Raji (cell line): Measurements from ENCODE around the gene ACP3.

Source experiments
- POLR2A ChIP-seq: IDR thresholded peaks from 2 replicates; pipeline ENCODE4 v1.6.1; 2011; ENCODE audit warnings: low read depth, low read length, control low read depth; ENCODE audit not compliant: insufficient read depth

The ACP3 gene, protein sequence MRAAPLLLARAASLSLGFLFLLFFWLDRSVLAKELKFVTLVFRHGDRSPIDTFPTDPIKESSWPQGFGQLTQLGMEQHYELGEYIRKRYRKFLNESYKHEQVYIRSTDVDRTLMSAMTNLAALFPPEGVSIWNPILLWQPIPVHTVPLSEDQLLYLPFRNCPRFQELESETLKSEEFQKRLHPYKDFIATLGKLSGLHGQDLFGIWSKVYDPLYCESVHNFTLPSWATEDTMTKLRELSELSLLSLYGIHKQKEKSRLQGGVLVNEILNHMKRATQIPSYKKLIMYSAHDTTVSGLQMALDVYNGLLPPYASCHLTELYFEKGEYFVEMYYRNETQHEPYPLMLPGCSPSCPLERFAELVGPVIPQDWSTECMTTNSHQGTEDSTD

GRCh38 chr3:132317229-132317948, at the start of gene ACP3:
TSS of gene ACP3 (plus strand) at chr3:132317407. CDS start at chr3:132317457, 50 bp downstream.
- no peak for TF ChIP-seq POLR2A

- no peak for TF ChIP-seq POLR2A
Measured at GRCh38 chr3:132268956-132269355, 48.3 kb upstream of the ACP3 start.

GRCh38 chr3:132273036-132273435, 44.2 kb upstream of the ACP3 start:
- no peak for TF ChIP-seq POLR2A

GRCh38 chr3:132276228-132276906, 40.8 kb upstream of the ACP3 start:
- TF ChIP-seq POLR2A = no peak

- TF ChIP-seq POLR2A = no peak
Measured at GRCh38 chr3:132279030-132279429, 38.2 kb upstream of the ACP3 start.

DNA sequence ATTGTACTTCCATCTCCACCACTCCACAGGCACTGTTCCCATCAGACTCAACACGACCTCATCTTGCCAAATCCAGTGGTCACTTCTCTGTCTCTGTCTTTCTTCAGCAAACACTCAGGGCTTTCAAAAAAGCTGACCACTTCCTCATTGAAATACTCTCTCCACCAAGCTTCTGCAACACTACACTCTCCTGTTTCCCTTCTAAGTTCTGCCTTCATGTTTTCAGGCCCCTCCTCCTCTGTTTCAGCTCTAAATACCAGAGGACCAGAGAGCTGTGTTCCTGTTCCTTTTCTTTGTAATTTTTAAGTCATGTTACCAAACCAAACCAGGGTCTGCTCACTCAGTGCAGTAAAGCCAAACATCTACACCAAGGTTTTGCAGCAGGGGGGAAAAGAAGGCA, 33.8 kb upstream of the ACP3 start:
- no peak for TF ChIP-seq POLR2A

DNA sequence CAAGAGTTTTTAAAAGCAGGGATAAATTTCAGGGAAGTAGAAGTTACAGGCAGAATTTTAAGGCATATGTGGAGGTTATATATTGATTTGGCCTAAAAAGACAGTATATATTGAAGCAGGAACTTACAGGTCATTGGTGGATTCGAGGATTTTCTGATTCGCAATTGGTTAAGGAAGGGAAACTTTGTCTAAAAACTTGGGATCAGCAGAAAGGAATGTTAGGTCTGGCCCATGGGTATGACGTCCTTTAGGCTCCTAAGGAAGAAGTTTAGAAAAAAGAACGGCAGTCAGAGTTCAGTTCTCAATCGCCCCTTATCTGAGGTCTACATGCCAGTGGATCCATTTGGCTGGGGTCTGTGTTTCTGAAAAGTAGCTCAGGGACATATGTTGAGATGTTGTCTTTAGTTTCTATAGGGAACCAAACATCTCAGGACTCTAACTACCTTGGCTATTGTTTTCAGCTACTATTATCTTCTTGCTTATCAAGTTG, 33.2 kb upstream of the ACP3 start:
- TF ChIP-seq POLR2A = no peak

DNA sequence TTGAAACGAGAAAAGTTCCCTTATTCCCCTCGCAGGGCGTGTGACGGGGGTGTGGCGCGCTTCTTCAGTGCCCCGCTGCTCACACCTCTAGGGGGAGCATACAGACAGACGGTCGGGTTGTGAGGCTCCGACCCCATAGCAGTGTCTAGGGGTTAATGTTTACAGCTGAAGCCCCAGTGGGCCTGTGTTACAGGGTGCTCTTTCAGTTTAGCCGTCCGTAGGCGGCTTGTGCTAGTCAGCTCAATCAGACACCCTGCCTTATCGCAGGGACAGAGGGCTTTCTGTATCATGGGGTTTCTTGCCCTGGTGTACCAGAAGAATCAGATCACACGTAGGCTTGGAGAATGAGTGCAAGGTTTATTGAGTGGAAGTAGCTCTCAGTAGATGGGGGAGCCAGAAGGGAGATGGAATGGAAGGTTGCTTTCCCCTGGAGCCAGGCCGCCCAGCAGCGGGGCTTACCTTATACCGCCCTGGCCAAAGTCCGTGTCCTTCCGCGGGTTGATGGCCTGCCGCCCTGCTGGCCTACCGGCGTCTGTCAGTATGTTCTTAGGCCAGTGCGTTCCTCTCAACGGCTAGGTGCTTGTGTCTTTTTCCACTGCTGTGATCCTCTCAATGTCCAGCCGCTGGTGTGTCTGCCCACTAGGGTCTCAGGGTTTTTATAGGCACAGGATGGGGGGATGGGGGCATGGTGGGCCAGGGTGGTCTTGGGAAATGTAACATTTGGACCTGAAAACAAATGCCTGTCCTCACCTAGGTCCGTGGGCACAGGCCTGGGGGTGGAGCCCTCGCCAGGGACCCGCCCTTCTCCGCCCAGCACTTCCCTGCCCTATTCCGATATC, 32.2 kb upstream of the ACP3 start:
- no peak for TF ChIP-seq POLR2A

GRCh38 chr3:132285620-132285945, 31.6 kb upstream of the ACP3 start:
- no peak for TF ChIP-seq POLR2A

- no peak for TF ChIP-seq POLR2A
Measured at GRCh38 chr3:132286035-132286434, 31.2 kb upstream of the ACP3 start.

DNA sequence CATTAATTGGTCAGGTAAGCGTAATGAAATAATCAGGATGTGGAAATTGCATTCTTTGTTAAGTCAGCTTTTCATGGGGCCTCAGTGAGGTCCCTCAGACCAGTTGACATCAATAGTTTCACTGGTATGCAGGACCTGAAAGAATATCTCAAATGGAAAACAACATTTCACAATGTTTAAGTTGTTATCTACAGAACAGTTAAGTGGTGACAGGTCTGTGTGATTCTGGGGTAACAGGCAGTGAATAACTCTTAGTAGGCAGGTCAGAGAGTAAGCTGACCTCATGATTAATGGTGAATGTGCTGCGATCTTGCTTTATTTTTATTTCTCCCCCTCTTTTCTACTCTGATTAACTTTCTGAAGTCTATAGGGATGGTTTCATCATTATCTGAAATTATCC, 28.9 kb upstream of the ACP3 start:
- no peak for TF ChIP-seq POLR2A

- TF ChIP-seq POLR2A = no peak
Measured at GRCh38 chr3:132289316-132289715, 27.9 kb upstream of the ACP3 start.

DNA sequence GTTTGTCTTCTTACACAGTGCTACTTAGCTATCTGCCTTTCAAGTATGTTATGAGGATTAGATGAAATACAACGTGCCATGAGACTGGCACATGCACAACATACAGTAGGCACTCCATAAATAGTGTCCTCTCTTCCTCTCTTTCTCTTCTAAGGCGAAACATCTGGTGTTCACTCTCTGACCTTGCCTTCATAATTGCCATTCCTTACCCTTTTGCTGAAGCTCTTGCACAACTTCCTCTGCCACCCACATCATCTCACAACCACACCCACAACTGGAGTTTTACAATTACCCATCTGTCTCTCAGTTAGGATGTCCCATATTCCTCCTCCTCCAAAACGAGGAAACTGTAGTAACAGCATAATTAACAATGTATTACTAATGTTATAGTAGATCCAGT, 26.4 kb upstream of the ACP3 start:
- no peak for TF ChIP-seq POLR2A

GRCh38 chr3:132292042-132292441, 25.2 kb upstream of the ACP3 start:
- TF ChIP-seq POLR2A = no peak

DNA sequence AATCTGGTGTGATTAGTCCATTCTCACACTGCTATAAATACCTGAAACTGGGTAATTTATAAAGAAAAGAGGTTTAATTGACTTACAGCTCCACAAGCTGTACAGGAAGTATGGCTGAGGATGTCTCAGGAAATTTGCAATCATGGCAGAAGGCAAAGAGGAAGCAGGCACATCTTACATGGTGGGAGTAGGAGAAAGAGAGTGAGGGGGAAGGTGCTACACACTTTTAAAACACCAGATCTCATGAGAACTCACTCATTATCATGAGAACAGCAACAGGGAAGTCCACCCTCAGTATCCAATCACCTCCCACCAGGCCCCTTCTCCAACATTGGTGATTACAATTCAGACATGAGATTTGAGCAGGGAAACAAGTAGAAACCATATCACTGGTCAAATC, 24.0 kb upstream of the ACP3 start:
- no peak for TF ChIP-seq POLR2A
